Kidney epithelial cell (primary cell): Measurements from ENCODE around the gene TATDN2. TPM values are rescaled to one million over a fixed set of nuclear protein-coding genes. Genes with fewer than 3 reads are reported as not detected.

Experiments
- DNase-seq: peaks from one replicate; pipeline ENCODE4 v3.0.0-alpha.2; 2010; ENCODE audit warnings: low read depth
- H3K27me3 ChIP-seq: 2 replicates; pipeline ENCODE4 v1.6.0; 2011; ENCODE audit warnings: low read length; ENCODE audit not compliant: control insufficient read depth, insufficient read depth
- H3K36me3 ChIP-seq: 2 replicates; pipeline ENCODE4 v1.5.1; 2011; ENCODE audit warnings: low read length; ENCODE audit not compliant: control insufficient read depth, insufficient read depth
- H3K4me3 ChIP-seq: 2 replicates; pipeline ENCODE4 v1.5.1; 2011; ENCODE audit warnings: low read depth, mild to moderate bottlenecking, control low read depth, low read length
- CTCF ChIP-seq: IDR thresholded peaks from 2 replicates; pipeline ENCODE4 v1.5.1; 2011; ENCODE audit warnings: mild to moderate bottlenecking, moderate library complexity, low read length, control low read depth, inconsistent platforms; ENCODE audit not compliant: insufficient read depth, poor library complexity, severe bottlenecking
- total RNA-seq: library from RNA; depleted of rRNA; stranded (reverse); fragments of >200 nt; gene quantifications from 2 replicates; pipeline ENCODE4 v1.2.3, GENCODE V29; 2015

Gene TATDN2
- total RNA-seq, 1 donor from 2014 or later = 14.8 TPM

- Histone ChIP-seq H3K4me3 (no peak overlapping the region), H3K36me3 (peaks cover 5% of the 10 kb centered on the region), H3K27me3 (no peaks in the 10 kb centered on the region)
- TF ChIP-seq CTCF = no peak
- no peak for DNase-seq
These were observed 51.8 kb downstream of the TATDN2 start for GRCh38 chr3:10300087-10300486.

GRCh38 chr3:10303105-10303504 lies 54.8 kb downstream of the TATDN2 start:
- no peak overlapping the region for H3K4me3 ChIP-seq
- H3K36me3 ChIP-seq = peaks cover 5% of the 10 kb centered on the region
- H3K27me3 ChIP-seq = no peaks in the 10 kb centered on the region
- DNase-seq = no peak
- no peak for TF ChIP-seq CTCF

GRCh38 chr3:10303785-10304184 lies 55.5 kb downstream of the TATDN2 start:
- H3K27me3 ChIP-seq = no peaks in the 10 kb centered on the region
- H3K36me3 ChIP-seq = peaks cover 5% of the 10 kb centered on the region
- H3K4me3 ChIP-seq = no peak overlapping the region
- no peak for DNase-seq
- no peak for TF ChIP-seq CTCF

- Histone ChIP-seq H3K36me3 (peaks cover 4% of the 10 kb centered on the region), H3K27me3 (no peaks in the 10 kb centered on the region), H3K4me3 (no peak overlapping the region)
- no peak for DNase-seq
- no peak for TF ChIP-seq CTCF
These were observed 56.6 kb downstream of the TATDN2 start for GRCh38 chr3:10304905-10305304.

- no peak for TF ChIP-seq CTCF
- no peak for DNase-seq
- H3K27me3 ChIP-seq = no peaks in the 10 kb centered on the region
- H3K4me3 ChIP-seq = no peak overlapping the region
- H3K36me3 ChIP-seq = peaks cover 4% of the 10 kb centered on the region
These were observed 57.2 kb downstream of the TATDN2 start for GRCh38 chr3:10305331-10305902.

GRCh38 chr3:10306156-10306555 lies 57.9 kb downstream of the TATDN2 start:
- H3K36me3 ChIP-seq = peaks cover 2% of the 10 kb centered on the region
- H3K27me3 ChIP-seq = no peaks in the 10 kb centered on the region
- H3K4me3 ChIP-seq = no peak overlapping the region
- TF ChIP-seq CTCF = no peak
- no peak for DNase-seq
